HCT116 (cell line): ENCODE measurements around the gene DDX19B. TPM values are rescaled to one million over a fixed set of nuclear protein-coding genes. Genes with fewer than 3 reads are reported as not detected.

Source experiments
- ATAC-seq: fragments of 200-7000 bp; cut with Tn5 transposase; 2 replicates; pipeline ENCODE4 v1.9.1; 2020; ENCODE audit warnings: mild to moderate bottlenecking, moderate library complexity
- BruUV-seq: library from RNA; stranded (reverse); fragments of 400-500 nt; replicated peaks from 2 replicates; lab custom pipeline; 2021; lab: Mats Ljungman, UMichigan
- CTCF ChIA-PET: fragments of 300-600 bp; sonication (Branson Sonifier 250); formaldehyde crosslinking; loops from one replicate; lab custom pipeline; 2021; ENCODE audit warnings: antibody characterized with exemption; lab: Charles Lee
- POLR2A ChIA-PET: fragments of 300-600, 350-600 bp; sonication (Branson Sonifier 250); formaldehyde crosslinking; loops from one replicate; lab custom pipeline; 2021; ENCODE audit warnings: antibody characterized with exemption; lab: Charles Lee
- RAD21 ChIA-PET, 2 experiments: fragments of 300-600 bp; sonication (Branson Sonifier 250); formaldehyde crosslinking; loops; one replicate each; lab custom pipeline; 2023; ENCODE audit warnings: low total read pairs in 2 of 2; ENCODE audit not compliant: uncharacterized antibody in 2 of 2, unreplicated experiment in 2 of 2, low non-redundant PET in 1 of 2; lab: Charles Lee
- DNase-seq: peaks from one replicate; pipeline ENCODE4 v3.0.0-alpha.2; 2010; ENCODE audit warnings: low read depth, low spot score
- H2AFZ ChIP-seq: fragments of 200-600 bp; shearing (Covaris generic), sonication (generic); 2 replicates; pipeline ENCODE4 v1.6.1; 2017; ENCODE audit warnings: low read depth, mixed run types, mixed read lengths, antibody characterized with exemption, low read length; ENCODE audit not compliant: poor library complexity, severe bottlenecking
- H3K27ac ChIP-seq: 2 replicates; pipeline ENCODE4 v1.5.1; 2012; ENCODE audit warnings: low read depth, low read length
- H3K27me3 ChIP-seq: fragments of 200-600 bp; sonication (generic); 2 replicates; pipeline ENCODE4 v1.6.1; 2016; ENCODE audit warnings: mixed run types, low read length, mixed read lengths; ENCODE audit not compliant: insufficient read depth
- H3K36me3 ChIP-seq, 2 experiments: fragments of 200-500 bp in 1 of 2; fragments of 200-600 bp in 1 of 2; sonication (Bioruptor generic) in 1 of 2; sonication (generic) in 1 of 2; 2 replicates each; pipeline versions ENCODE4 v1.5.1 to v1.6.1; 2014 to 2016; ENCODE audit warnings: low read length in 2 of 2, inconsistent platforms in 1 of 2, mixed read lengths in 1 of 2, mixed run types in 1 of 2; ENCODE audit not compliant: insufficient read depth in 2 of 2, control insufficient read depth in 1 of 2
- H3K4me1 ChIP-seq, 2 experiments: fragments of 200-600 bp in 1 of 2; sonication (generic) in 1 of 2; 2 replicates each; pipeline versions ENCODE4 v1.5.1 to v1.6.1; 2012 to 2017; ENCODE audit warnings: low read length in 2 of 2, inconsistent platforms in 1 of 2, mild to moderate bottlenecking in 1 of 2, mixed read lengths in 1 of 2, mixed run types in 1 of 2, moderate library complexity in 1 of 2; ENCODE audit not compliant: insufficient read depth in 2 of 2, control insufficient read depth in 1 of 2
- H3K4me2 ChIP-seq: fragments of 200-600 bp; sonication (generic); 2 replicates; pipeline ENCODE4 v1.6.1; 2017; ENCODE audit warnings: mixed run types, low read length, mixed read lengths
- H3K4me3 ChIP-seq, 2 experiments: fragments of 200-600 bp in 1 of 2; sonication (generic) in 1 of 2; replicated peaks in 1 of 2; 2 replicates each; pipeline ENCODE4 v1.5.1; 2011 to 2016; ENCODE audit warnings: low read length in 2 of 2, control low read depth in 1 of 2, low read depth in 1 of 2, mild to moderate bottlenecking in 1 of 2, mixed read lengths in 1 of 2, mixed run types in 1 of 2
- H3K79me2 ChIP-seq: fragments of 200-600 bp; sonication (generic); 2 replicates; pipeline ENCODE4 v1.6.1; 2017; ENCODE audit warnings: mild to moderate bottlenecking, mixed run types, low read length, moderate library complexity, mixed read lengths; ENCODE audit not compliant: insufficient read depth
- H3K9ac ChIP-seq: fragments of 200-600 bp; sonication (generic); 2 replicates; pipeline ENCODE4 v1.6.1; 2016; ENCODE audit warnings: low read length, mixed read lengths
- H3K9me2 ChIP-seq: fragments of 200-600 bp; sonication (generic), shearing (Covaris generic); 2 replicates; pipeline ENCODE4 v1.6.1; 2017; ENCODE audit warnings: mixed run types, mild to moderate bottlenecking, moderate library complexity; ENCODE audit not compliant: insufficient read depth
- H3K9me3 ChIP-seq, 2 experiments: fragments of 200-500 bp in 1 of 2; fragments of 200-600 bp in 1 of 2; sonication (Bioruptor generic) in 1 of 2; sonication (generic) in 1 of 2; 2 replicates each; pipeline ENCODE4 v1.6.1; 2014 to 2017; ENCODE audit warnings: low read length in 2 of 2, mixed read lengths in 2 of 2, inconsistent platforms in 1 of 2, low read depth in 1 of 2, mild to moderate bottlenecking in 1 of 2, mixed run types in 1 of 2, moderate library complexity in 1 of 2; ENCODE audit not compliant: control insufficient read depth in 1 of 2, insufficient read depth in 1 of 2
- H4K20me1 ChIP-seq: fragments of 200-600 bp; sonication (generic), shearing (Covaris generic); 2 replicates; pipeline ENCODE4 v1.6.1; 2017; ENCODE audit warnings: mixed run types, mild to moderate bottlenecking, moderate library complexity; ENCODE audit not compliant: insufficient read depth
- CBX3 ChIP-seq: IDR thresholded peaks from 2 replicates; pipeline ENCODE4 v1.6.1; 2012; ENCODE audit warnings: low read depth
- CEBPB ChIP-seq: IDR thresholded peaks from 2 replicates; pipeline ENCODE4 v1.6.1; 2012; ENCODE audit warnings: low read depth
- EGR1 ChIP-seq: IDR thresholded peaks from 2 replicates; pipeline ENCODE4 v1.6.1; 2012; ENCODE audit warnings: low read depth
- ELF1 ChIP-seq: IDR thresholded peaks from 2 replicates; pipeline ENCODE4 v1.6.1; 2012; ENCODE audit warnings: low read depth, borderline replicate concordance
- EZH2phosphoT487 ChIP-seq: fragments of 200-600 bp; IDR thresholded peaks from 2 replicates; pipeline ENCODE4 v1.6.1; 2018; ENCODE audit warnings: antibody characterized with exemption, borderline replicate concordance
- FOSL1 ChIP-seq: IDR thresholded peaks from 2 replicates; pipeline ENCODE4 v1.6.1; 2012; ENCODE audit warnings: low read depth
- MAX ChIP-seq: IDR thresholded peaks from 2 replicates; pipeline ENCODE4 v1.6.1; 2012
- POLR2AphosphoS5 ChIP-seq: IDR thresholded peaks from 2 replicates; pipeline ENCODE4 v1.6.1; 2011; ENCODE audit warnings: mild to moderate bottlenecking, low read depth, low read length, moderate library complexity
- SRF ChIP-seq: IDR thresholded peaks from 2 replicates; pipeline ENCODE4 v1.6.1; 2012; ENCODE audit warnings: low read depth
- TCF7L2 ChIP-seq: IDR thresholded peaks from 2 replicates; pipeline ENCODE4 v1.7.0; 2011; ENCODE audit warnings: borderline replicate concordance, inconsistent platforms; ENCODE audit not compliant: insufficient read depth, insufficient read length; ENCODE audit errors: extremely low read depth
- YY1 ChIP-seq: IDR thresholded peaks from 2 replicates; pipeline ENCODE4 v1.6.1; 2011; ENCODE audit warnings: low read length, low read depth, moderate library complexity, mild to moderate bottlenecking; ENCODE audit not compliant: insufficient replicate concordance; ENCODE audit errors: extremely low read depth
- intact Hi-C: fragments of 100-400 bp; cut with micrococcal nuclease; formaldehyde crosslinking; loops from 2 replicates; pipeline ENCODE4 v1.10.0; 2022
- total RNA-seq: library from RNA; stranded (reverse); gene quantifications from one replicate; pipeline ENCODE4 v1.2.1, GENCODE V29; 2021; ENCODE audit not compliant: unreplicated experiment
- TF ChIP-seq, protein P1 (sequence below): IDR thresholded peaks from 2 replicates; pipeline ENCODE4 v1.6.1; 2011; ENCODE audit warnings: mild to moderate bottlenecking, low read length, moderate library complexity; ENCODE audit not compliant: insufficient replicate concordance; ENCODE audit errors: extremely low read depth

DDX19B gene
- total RNA-seq, 1 experiment from 2014 or later, result 36.6 TPM

DNA sequence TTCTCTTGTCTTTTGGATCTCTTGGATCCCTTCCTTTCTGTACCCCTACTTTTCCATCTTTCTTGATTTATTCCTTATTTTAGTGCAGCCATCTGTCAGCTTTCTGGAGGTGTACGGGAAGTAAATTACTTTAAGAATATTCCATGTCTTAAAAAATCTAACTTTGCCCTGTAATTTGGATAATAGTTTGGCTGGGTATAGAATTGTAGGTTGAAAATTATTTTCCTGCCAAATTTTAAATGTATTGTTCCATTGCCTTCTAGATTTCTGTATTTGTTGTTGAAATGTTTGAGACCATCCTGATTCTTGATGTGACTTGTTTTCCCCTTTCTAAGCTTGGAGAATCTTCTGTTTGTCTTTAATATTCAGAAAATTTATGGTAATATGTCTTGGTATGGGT is 2.1 kb downstream of the DDX19B start:
- ATAC-seq (no peak), DNase-seq (no peak)
- Histone ChIP-seq H4K20me1 (no peaks in the 10 kb centered on the region), H3K9me2 (no peaks in the 10 kb centered on the region), H3K36me3 (peaks cover 0 to 4% of the 10 kb centered on the region in 2 experiments; a peak in 1 of 4 replicates), H2AFZ (no peak overlapping the region), H3K4me1 (peaks cover 15 to 21% of the 10 kb centered on the region in 2 experiments), H3K27ac (no peak overlapping the region), H3K4me3 (no peak overlapping the region), H3K4me2 (no peak overlapping the region), H3K79me2 (peaks cover 60% of the 10 kb centered on the region), H3K27me3 (no peaks in the 10 kb centered on the region), H3K9me3 (peaks cover 0 to 5% of the 10 kb centered on the region in 2 experiments; a peak in 1 of 4 replicates), H3K9ac (no peak overlapping the region)
- RAD21 ChIA-PET, result no interaction called here
- BruUV-seq, result no TSS peak
- TF ChIP-seq EZH2phosphoT487 (no peak), MAX (no peak), CEBPB (no peak), POLR2AphosphoS5 (no peak), YY1 (no peak), SRF (no peak)
- intact Hi-C loops, result no loop called here
- CTCF ChIA-PET, result no interaction called here
- POLR2A ChIA-PET, result no interaction called here

DNA sequence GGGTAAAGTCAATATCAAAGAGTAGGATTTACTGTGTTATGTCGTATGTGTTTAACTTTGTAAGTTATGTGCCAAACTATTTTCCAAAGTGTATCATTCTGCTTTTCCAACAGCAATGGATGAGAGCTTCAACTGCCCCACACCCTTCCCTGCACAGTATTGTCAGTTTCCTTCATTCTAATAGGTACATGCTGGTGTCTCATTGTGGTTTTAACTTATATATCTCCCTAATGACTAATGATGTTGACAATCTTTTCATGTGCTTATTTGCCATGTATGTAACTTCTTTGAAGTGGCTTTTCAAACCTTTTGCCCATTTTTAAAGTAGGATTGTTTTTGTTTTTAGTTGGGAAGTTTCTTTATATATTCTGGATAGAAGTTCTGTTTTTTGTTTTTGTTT is 3.8 kb downstream of the DDX19B start:
- peaks cover 15 to 21% of the 10 kb centered on the region in 2 experiments for H3K4me1 ChIP-seq
- H2AFZ ChIP-seq, result no peak overlapping the region
- H3K79me2 ChIP-seq, result peaks cover 74% of the 10 kb centered on the region
- POLR2A ChIA-PET, result no interaction called here
- no peaks in the 10 kb centered on the region for H3K27me3 ChIP-seq
- ATAC-seq, result no peak
- H3K9ac ChIP-seq, result no peak overlapping the region
- no peak overlapping the region for H3K27ac ChIP-seq
- no peaks in the 10 kb centered on the region for H4K20me1 ChIP-seq
- TF ChIP-seq, protein P1, sequence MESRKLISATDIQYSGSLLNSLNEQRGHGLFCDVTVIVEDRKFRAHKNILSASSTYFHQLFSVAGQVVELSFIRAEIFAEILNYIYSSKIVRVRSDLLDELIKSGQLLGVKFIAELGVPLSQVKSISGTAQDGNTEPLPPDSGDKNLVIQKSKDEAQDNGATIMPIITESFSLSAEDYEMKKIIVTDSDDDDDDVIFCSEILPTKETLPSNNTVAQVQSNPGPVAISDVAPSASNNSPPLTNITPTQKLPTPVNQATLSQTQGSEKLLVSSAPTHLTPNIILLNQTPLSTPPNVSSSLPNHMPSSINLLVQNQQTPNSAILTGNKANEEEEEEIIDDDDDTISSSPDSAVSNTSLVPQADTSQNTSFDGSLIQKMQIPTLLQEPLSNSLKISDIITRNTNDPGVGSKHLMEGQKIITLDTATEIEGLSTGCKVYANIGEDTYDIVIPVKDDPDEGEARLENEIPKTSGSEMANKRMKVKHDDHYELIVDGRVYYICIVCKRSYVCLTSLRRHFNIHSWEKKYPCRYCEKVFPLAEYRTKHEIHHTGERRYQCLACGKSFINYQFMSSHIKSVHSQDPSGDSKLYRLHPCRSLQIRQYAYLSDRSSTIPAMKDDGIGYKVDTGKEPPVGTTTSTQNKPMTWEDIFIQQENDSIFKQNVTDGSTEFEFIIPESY, result no peak
- TF ChIP-seq EGR1 (no peak), FOSL1 (no peak), TCF7L2 (no peak), CBX3 (no peak), ELF1 (no peak)
- no peak for DNase-seq
- no peak overlapping the region for H3K4me3 ChIP-seq
- CTCF ChIA-PET, result no interaction called here
- no TSS peak for BruUV-seq
- no peaks in the 10 kb centered on the region for H3K9me2 ChIP-seq
- intact Hi-C loops, result no loop called here
- H3K9me3 ChIP-seq, result peaks cover 0 to 5% of the 10 kb centered on the region in 2 experiments; a peak in 1 of 4 replicates
- RAD21 ChIA-PET, result no interaction called here
- H3K36me3 ChIP-seq, result peaks cover 0 to 4% of the 10 kb centered on the region in 2 experiments; a peak in 1 of 4 replicates
- H3K4me2 ChIP-seq, result no peak overlapping the region
